NCI-H2227 (cell line): Measurements from ENCODE around the gene BABAM1.

Experiments
- DNase-seq: peaks from one replicate; lab custom pipeline; 2025; ENCODE audit not compliant: unreplicated experiment; lab: John Stamatoyannopoulos, UW

The BABAM1 gene

DNA sequence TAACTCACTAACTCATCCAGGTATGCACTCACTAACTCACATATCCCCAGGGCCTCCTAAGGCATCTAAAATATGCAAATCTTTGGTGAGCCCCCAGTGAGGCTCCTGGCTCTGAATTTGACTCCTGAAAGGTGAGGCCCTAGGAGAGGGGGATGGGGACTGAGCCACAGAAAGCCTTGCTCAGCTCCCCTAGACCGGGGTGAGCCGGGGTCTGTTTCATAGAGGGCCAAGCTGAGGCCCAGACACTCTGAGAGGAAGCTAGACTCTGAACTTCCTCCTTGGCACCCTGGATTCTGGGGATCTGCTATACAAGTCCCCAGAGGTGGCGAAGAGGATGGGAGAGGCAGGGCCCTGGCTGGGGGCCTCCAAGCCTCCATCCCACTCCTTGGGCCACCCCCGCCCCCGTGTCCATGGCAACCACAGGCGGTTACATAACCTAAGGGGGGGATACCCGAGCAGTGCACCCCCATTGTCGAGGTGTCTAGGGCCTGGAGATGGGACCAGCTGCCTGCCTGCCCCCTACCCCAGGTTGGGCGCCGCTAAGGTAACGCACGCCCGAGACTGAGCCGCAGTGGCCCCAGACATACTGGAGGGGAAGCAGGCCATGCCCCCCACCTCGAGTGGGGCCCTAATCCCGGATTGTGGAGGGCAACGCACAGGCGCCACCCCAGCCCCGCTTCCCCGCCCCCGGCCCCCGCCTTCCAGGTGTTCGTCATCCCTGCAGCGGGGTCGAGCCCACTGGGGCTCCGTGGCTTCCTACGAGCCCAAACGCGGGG, 35.3 kb downstream of the BABAM1 start:
- peak; percentile 27 for DNase-seq

DNA sequence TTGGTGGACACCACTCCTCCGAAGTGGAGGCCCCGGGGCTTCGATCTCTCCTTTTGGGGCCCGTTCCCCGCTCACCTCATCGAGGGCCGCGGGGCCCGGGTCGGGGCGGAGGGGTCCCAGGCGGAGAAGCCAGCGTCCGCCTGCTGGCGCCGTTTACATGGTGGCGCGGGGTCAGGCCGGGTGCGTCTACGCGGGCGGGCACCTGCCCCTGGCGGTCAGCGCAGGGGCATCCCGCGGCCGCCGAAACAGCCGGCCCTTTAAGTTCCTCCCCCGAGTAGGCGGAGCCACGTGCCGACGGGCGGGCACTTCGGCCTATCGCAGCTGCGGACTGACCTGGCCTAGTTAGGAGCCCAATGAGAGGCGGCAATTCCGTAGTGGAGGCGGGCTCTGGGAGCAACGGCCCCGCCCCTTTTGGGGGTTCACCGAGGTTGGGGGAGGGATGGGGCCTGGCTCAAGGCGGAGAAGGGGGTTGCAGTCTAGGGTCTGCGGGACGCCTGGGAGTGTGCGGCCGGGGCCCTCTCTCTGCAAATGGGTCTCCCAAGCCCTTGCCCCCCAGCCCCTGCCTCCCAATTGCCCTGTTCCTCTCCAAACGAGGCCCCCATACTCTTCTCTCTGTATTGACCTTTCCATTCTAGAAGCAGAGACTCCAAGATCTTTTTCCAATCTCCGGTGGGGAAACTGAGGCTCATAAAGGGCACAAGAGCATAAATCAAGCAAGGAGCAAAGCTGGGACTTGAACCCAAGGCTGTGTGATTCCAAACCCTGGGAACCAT, 36.1 kb downstream of the BABAM1 start, which contains the start of gene ABHD8:
Gene ABHD8 (minus strand): TSS at position 259 of the 773 bp plus-strand sequence. CDS start 1,809 bp downstream, outside the sequence.
- peak; percentile 96 for DNase-seq

DNA sequence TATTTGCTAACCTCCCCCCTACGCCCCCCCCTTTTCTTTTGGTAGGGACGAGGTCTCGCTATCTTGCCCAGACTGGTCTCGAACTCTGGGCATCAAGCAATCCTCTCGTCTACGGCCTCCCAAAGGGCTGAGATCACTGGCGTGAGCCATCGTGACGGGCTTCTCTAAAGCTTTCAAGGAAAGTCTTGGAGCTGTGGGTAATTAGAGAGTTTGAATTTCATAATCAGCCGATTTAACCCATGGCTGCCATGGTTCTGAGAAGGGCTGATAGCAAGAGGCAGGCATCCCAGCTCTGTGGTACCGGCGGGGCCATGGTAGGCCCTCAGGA, 36.7 kb downstream of the BABAM1 start:
- DNase-seq = peak; percentile 30

DNA sequence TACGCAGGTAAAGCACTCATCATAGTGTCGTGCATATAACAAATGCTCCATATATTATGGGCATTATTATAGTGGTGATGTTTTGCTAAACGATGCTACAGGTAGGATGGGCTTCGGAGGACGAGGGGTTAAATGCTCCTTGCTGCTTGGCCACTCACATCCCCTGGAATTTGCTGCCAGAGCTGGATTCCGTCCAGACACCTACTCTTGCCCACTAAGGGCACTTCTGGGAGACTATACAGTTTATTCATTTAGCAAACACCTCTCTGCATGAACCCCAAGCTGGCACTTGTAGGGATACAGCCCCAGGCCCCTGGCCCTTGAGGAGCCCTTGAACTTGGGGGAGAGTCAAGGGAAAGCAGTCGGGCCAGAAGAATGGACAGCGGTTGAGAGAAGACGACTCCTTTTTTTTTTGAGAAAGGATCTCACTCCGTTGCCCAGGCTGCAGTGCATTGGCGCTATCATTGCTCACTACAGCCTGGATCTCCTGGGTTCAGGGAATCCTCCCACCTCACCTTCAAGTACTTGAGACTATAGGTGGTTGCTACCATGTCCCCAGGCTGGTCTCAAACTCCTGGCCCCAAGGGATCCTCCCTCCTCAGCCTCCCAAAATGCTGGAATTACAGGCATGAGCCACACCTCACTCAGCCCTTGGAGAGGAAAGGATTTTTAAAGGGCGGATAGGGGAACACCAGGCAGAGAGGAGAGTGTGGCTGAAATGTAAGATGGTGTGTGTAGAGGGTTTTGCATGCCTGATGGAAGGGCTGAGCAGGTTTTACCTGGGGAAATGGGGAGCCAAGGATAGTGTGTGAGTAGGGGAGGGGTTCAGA, 37.4 kb downstream of the BABAM1 start:
- DNase-seq = no peak

DNA sequence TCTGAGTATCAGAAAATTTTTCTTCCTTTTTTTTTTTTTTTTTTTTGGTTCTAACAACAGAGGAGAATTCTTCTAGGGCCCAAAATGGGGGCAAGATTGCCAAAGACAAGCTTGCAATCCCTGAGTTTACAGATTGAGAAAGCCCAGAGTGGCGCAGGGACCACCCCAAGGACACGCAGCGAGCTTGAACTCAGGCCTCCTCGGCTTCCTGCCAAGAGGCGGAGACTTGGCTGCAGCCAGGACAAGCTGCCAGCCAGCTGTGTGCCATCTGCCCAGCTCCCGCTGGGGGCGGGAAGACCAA, 37.9 kb downstream of the BABAM1 start:
- DNase-seq = no peak

DNA sequence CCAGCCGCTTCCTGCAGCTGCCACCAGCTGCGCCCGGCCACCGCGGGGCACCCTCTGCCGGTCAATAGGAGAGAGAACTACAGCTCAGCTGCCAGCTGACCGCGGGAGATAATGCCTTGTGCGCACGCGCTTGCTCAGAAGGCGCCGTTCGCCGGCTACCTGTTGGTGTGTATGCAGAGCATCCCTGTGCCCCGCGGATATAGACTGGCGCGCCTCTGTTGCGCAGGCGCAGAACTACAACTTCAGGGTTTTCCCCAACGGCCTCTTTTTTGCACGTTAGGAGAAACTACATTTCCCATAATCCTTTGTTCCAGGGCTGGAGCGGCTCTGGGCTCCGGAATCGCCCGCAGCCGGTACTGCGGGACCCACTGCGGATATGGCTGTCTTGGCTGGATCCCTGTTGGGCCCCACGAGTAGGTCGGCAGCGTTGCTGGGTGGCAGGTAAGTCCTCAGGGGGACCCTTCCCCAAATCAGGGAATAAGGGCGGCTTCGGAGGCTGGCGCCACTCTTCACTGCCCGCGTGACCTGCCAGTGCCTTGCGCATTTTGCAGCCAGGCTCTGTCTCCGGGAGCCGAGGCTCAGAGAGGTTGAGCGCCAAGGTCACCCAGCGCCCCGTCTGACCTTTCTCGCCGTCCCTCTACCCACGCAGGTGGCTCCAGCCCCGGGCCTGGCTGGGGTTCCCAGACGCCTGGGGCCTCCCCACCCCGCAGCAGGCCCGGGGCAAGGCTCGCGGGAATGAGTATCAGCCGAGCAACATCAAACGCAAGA, 38.5 kb downstream of the BABAM1 start, which contains the start of gene MRPL34:
Gene MRPL34 (plus strand): TSS at position 356 of the 768 bp plus-strand sequence. CDS start 21 bp downstream, at position 377.
- peak; percentile 98 for DNase-seq

DNA sequence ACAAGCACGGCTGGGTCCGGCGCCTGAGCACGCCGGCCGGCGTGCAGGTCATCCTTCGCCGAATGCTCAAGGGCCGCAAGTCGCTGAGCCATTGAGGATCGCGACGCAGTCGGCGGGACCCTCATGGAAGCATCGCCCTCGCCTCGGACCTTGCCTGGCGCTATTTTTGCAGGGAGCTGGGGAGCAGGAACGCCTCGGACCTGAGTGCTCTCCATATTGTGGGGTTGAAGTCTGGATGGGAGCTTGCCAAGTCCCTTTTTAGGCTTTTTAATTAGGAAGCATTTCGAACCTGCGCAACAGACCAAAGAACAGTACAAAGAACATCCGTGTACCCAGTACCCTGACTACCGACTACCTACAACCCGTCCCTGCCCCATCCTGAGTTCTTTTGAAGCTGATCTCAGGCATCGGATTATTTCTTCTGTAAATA, 39.1 kb downstream of the BABAM1 start:
- DNase-seq = no peak

DNA sequence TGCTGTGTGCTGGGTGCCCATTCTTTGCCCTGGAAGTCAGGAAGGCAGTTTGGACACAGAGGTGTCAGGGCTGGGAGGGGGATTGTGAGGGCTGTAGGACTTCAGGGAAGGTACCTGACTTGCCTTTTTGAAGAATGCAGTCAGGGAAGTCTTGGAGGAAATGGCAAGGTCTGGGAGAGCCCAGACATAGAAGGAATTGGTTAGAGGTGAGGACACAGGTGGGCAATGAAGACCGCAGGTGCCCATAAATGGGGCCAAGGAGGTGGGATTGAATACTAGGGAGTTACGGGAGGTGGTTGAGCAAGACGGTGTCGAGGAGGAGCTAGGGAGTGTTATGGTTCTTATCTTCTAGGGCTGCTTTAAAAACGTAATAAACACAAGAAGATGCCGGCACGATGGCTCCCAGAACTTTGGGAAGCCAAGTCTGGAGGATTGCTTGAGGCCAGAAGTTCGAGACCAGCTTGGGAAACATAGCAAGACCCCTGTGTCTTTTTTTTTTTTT, 40.7 kb downstream of the BABAM1 start:
- DNase-seq = no peak

DNA sequence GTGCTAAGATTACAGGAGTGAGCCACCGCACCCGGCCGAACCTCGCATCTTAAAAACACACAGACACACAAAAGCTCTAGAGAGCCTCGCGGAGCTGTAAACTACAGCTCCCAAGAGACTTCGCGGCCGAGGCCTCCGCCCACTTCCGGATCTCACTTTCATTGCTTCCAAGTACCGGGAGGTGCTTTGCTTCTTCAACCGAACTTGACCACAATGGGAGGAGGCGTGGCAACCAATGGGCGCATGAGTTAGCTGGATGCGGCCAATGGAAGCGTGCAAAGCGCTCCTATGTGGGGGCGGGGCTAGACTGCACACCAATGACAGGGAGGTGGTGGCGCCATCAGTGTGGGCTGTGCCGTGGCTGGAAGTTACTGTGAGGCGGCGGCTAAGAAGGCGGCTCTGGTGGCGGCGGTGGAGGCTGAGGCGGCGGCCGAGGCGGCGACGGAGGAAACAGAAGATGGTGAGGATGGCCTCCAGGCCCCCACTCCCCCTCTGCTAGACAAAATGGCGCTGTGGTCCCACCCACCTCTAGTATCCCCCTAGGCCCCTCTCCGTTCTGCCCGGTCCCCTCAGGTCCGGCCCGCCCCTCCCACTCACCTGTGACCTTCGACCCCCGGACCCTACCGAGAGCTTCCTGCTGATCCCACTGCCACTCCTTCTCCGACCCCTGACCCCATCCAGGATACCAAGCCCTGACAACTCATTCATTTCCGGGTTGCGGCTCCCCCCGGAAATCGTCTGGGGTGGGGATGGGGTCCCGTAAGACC, 42.1 kb downstream of the BABAM1 start, which contains the start of gene DDA1:
Gene DDA1 (plus strand): TSS at position 366 of the 767 bp plus-strand sequence. CDS start 92 bp downstream, at position 458.
- peak; percentile 99 for DNase-seq

DNA sequence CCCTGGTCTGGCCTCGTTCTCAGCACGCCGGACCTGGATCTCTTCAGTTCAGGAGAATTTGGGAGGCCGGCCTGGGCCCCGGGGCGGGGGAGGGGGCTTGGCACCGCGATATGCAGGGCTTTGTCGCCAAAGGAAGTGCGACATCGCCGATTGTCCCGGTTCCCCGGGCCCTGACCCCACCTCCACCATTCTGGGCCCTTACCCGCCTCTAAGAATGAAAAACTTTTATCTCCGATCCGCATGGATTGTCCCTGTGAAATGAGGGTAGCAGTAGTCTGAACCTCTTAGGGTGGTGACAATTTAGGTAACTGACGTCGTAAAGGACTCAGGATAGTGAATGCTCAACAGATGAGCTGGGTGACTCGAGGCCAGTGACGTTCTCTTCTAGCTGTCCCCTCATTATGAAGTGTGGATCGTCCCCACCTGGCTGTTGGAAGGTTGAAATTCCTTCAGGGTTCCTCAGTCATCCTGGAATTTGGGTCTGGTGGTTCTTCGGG, 42.8 kb downstream of the BABAM1 start:
- no peak for DNase-seq

DNA sequence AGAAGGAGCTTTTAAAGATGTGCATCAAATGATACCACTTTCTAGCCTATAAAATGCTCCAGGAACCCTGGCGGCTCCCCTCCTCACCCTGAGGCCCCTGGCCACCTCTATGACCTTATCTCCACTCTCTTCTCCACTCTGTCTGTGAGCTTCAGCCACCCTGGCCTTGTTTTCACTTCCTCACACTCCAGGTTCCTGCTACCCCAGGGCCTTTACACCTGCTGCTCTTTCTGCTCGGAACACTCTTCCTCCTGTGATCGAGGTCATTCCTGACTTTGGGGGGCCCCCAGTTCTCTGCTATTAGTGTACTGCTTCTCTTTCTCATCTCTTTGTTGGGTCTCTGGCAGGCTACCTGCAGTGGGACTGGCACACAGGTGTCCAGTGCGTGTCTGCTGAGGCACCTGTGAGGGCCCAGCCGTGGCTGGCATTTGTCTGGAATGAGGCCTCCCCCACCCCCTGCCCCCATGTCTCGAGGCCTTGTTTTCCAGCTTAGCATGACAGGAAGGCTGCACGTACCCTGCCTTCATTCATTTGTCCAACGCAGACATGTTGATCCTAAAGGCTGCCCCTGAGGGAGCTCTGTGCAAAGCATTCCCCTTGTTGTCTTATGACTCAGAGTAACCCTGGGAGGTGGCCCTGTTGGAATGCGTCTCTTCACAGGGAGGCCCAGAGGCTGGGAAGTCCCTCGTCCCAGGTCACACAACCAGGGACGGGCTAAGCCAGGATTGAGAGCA, 44.4 kb downstream of the BABAM1 start:
- no peak for DNase-seq

DNA sequence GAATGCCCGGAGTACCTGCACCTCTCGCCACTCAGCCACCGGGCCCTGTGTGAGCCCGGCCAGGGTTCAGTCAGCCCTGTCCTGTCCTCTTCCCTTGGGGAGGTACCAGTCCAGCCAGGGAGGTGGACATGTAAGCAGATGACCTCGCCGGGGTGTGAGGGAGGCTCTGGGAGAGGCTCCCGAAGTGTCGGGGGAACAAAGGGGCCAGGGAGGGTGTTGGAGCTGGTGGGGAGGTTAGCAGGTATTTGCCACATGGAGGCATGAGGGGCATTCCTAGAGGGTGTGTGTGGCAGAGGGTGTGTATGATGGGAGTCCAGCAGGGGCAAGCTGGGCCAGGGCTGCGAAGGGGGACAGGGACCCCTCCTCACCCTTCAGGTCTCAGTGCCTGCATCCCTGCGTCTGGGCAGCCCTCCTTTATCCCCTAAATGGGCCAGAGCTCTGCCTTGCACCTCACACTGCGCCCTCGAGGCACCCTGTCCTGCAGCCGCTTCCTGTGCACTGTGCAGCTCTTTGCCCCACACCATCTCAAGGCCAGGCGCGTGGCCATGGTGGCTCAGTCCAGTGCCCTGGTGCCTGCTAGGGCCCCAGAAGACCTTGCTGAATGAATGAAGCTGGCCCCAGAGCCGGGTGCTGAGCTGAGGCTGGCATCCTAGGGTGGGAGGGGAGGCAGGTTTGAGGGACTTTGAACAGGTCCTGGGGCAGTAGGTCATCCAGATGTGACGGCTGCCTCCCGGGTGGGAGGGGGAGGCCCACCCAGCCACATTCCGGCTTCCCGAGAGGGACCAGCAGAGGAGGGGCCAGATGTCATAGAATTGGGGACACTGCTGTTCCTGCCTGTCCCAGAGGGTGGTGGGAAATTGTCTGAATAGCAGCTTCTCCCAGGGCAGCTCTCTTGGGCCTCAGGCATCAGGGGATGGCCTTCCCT, 45.2 kb downstream of the BABAM1 start:
- no peak for DNase-seq

DNA sequence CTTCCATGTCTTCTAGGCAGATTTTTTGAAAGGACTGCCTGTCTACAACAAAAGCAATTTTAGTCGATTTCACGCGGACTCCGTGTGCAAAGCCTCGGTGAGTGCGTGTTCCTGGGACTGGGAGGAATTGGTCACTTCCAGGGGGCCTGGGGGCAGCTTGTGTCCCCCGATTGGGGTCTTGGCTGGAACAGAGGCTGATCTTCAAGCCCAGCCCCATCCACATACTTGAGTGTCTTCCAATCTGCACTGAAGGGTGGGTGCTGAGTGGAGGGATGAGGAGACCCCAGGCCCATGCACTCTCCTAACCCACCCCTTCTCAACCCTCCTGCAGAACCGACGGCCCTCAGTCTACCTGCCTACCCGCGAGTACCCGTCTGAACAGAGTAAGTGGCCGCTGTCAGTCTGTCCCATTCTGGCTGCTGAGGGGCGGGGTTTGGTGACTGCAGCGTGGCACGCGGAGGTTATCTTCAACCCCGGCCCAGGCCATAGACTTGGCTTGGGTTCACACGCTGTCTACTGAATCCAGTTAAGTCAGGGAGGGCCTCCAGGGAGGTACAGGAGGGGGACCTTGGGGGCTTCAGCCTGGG, 46.9 kb downstream of the BABAM1 start:
- no peak for DNase-seq

DNA sequence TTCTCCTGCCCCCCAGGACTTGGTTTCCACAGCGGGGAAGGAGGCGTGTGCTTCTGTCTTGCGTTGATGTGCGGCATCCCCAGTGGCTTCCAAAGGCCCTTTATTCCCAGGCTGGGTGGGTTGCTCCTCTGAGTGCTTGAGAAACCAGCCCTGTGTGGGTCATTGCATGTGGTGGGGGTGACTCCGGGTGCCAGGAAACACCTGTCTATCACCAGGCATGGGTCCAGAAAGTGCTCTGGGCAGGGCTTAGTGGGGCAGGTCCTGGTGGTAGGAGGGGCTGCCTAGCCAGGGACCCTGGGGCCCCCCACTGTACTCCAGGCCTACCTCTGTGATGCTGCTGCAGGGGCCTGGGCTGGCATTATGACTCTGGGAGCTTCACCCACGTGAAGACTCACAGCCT, 51.7 kb downstream of the BABAM1 start:
- DNase-seq = no peak

DNA sequence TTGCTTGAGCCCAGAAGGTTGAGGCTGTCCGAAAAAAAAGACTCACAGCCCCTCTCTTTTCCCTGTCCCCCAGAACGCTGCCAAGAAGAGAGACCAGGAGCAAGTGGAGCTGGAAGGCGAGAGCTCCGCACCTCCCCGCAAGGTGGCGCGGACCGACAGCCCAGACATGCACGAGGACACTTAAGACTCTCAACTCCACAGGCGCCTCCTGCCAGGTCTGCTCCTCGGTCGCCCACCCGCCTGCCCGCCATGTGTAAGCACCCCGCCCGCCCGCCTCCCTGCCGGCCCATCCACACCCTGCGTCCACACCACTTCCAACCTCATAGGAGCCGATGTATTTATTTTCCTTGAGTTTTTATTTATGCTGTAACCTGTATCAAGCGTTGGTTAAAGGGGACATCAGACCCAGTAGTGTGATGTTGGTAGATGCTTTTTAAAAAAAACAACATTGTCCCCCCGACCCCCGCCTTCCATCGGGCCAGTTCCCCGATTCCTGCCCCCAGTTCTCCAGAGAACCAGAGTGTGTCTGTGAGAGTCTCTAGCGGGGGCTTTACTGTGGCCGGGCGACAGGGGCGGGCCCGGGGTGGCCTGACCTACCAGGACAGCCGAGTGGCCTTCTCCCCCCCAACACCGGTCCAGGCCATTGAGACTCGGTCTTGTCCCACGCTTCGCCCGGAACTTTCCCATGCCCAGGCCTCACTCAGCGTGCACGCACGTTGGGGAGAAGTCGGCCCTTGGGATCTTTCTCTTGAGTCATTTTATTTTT, 52.4 kb downstream of the BABAM1 start:
- no peak for DNase-seq

DNA sequence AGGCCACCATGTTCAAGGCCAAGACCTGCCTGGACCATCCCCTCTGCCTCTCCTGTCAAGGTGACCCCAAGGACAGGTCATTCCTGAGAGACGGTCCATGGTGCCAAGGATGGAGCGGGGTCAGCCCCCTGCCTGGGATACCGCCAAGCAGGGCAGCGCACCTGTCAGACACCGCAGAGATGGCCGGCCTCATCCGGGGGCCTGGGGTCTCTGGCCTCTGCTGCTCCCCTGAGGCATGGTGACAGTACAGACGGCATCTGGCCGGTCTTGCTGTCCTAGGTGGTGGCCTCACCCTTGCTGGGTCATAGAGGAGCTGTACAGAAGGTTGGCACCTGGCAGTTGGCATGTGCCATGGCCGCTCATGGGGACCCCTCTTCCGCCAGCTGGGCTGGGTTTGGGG, 53.2 kb downstream of the BABAM1 start:
- no peak for DNase-seq
